Raji (cell line): ENCODE data around the gene THRB.

Source experiments
- POLR2A ChIP-seq: IDR thresholded peaks from 2 replicates; pipeline ENCODE4 v1.6.1; 2011; ENCODE audit warnings: low read depth, low read length, control low read depth; ENCODE audit not compliant: insufficient read depth

Gene THRB

DNA sequence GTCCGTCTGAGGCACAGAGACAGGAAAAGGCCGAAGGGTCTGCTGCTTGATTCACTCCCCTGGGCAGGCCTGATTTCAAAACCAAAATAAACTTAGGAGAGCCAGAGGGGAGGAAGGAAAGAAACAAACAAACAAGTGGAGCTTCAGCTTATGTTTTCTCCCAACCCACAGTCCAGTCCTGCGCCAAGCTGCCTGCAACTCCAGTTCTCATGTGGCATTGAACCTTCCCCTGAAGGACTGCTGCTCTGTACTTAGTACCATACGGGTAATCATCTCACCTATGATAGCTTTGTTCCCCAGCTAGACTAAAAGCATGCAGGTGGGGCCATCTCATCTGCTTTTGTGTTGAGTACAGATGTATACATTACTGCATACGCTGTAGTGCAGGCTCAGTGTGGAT is 236.4 kb downstream of the THRB start:
- TF ChIP-seq POLR2A, result no peak

DNA sequence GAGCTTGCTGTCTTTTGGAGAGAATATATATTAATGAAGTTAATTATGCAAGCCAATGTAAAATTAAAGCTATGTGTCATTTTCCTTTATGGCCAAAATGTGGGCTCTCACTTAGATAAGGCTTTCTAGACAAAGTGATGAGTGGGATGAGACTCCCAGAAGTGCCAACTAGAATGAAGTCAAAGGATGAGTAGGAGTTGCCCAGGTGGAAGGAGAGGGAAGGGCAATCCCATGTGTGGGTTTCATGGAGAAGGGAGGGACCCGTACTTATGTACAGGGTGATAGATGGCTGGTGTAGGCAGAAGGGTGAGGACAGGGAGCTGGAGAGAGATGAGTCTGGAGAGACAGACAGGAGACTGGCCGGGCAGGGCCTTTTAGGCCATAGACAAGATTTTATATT is 239.2 kb downstream of the THRB start:
- TF ChIP-seq POLR2A, result no peak

DNA sequence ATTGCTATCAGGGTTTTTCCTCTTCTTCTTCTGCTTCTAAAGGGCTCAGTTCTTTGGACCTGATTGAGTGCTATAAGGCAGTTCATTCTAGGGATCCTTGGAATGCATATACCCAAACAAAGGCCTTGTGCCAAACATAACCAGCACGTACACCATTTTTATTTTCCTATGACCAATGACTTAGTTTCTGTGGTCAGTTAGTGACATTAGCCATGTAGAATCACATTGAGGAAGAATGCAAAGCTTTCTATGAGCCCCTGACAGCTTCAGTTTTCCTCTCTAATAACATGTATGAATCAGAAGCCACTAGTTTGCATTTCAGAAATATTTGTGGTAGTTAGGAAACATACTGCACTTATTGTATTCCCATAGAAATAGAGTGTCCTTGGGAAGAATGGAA is 240.0 kb downstream of the THRB start:
- no peak for TF ChIP-seq POLR2A

DNA sequence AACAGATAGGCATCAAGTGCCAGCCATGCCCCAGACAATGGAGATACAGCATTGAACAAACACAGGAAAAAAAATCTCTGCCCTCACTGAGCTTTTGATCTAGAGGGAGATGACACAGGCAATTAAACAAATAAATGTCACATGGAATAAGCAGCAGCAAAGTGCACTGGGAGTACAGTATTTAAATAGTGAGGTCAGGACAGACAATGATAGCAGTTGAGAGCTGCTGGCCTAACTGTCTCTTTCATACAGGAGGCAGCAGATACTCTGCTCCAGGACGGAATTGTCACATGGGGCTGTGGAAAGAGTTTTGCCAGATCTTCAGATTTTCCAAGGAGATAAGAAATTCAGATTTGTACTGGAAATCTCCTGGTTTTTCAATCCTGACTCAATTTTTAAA is 241.3 kb downstream of the THRB start:
- TF ChIP-seq POLR2A, result no peak

DNA sequence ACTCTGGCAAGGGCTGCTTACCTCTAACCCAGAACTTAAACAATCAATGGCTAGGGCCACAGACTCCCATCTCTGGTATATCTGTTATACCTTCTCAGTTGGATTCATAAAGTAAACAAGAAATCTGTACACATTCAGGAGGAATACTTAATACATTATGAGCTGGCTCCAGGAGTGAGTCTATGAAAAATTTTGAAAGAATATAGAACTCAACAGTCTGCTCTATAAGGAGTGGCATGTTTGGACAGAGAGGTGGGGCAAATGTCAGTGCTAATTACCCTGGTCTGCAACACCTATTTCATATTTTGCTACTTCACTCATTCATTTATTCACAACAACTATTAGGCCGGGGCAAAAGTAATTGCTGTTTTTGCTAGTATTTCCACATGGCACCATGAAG is 245.1 kb downstream of the THRB start:
- no peak for TF ChIP-seq POLR2A

DNA sequence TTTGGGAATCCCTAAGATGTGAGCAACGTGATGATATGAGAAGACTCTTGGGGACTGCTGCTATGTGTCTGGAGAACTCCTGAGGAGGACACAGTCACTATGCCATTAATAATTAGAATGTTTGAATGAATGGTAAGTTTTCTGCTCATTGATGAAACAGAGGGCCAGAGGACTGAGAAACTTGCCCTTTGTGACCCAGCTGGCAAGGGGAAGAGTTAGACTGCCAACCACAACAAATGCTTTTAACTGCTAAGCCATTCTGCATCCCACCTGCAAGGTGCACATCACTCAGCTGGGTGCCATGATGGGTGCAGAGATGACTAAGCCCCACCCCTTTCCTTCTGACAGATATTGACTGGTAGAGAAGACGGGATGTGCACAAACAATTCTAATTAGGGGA is 249.6 kb downstream of the THRB start:
- TF ChIP-seq POLR2A, result no peak

DNA sequence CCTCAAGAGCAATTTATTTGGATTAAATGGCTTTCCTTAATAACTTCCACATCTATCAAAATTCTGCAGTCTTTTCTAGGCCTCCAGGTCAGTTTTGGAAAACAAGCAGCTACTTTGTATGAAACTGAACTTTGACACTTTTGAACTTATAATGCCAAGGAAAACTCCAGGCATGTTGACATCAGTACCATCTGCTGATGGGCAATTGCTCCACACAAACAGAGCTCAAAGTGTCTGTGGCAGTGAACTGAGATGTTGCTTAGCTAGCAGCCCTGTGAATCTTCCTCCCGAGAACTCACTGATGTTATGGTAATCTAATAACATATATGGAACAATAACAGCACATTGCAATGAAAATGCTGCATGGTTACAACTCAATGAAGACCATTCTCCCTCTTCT is 250.2 kb downstream of the THRB start:
- no peak for TF ChIP-seq POLR2A

DNA sequence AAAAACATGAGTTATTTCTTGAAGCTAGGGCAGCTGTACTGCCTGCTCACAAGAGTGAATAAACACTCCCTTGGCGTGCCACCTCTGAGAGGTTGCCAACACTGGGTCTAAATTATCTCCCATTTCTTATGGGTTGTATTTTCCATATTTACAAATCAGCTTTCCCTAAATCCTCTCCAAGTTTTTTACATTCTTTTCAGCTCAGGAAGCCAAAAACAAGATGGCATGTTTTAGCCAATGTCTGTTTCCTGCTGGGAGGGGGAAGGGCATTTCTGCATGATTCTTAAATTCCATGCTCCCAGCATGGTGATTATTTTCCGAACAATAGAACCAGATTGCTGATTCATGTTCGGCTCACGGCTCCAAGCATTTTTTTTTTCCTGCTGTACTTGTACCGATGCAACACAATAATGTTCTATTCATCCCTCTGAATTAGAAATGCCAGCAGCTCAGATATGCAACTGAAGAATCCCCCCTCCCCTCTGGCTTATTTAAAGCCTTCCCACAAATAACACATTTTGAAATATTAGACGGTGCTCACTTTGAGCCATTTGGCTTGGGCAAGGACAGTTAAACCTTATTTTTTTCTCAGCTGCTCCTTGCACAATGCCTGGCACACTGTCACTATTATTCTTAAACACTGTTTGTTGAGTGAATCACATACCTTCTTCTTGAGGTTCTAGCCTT is 252.5 kb downstream of the THRB start:
- no peak for TF ChIP-seq POLR2A

DNA sequence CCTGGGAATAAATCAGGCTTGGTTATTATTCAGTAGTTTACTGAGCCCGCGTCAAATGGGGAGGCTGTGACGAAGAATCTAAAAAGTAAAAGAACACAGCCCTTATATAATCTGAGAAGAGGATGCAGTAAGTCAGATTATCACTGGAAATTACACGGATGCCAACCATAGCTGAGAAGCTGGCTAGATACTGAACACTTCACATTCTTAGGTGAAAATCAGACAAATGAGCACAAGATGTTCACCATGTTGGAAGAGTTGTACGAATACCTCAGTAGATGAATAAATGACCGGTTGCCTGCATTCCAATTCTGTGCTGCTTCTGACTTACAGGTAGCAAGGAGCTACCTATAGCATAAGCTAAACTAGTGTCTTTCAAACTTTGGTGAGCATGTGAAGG is 254.3 kb downstream of the THRB start:
- no peak for TF ChIP-seq POLR2A

DNA sequence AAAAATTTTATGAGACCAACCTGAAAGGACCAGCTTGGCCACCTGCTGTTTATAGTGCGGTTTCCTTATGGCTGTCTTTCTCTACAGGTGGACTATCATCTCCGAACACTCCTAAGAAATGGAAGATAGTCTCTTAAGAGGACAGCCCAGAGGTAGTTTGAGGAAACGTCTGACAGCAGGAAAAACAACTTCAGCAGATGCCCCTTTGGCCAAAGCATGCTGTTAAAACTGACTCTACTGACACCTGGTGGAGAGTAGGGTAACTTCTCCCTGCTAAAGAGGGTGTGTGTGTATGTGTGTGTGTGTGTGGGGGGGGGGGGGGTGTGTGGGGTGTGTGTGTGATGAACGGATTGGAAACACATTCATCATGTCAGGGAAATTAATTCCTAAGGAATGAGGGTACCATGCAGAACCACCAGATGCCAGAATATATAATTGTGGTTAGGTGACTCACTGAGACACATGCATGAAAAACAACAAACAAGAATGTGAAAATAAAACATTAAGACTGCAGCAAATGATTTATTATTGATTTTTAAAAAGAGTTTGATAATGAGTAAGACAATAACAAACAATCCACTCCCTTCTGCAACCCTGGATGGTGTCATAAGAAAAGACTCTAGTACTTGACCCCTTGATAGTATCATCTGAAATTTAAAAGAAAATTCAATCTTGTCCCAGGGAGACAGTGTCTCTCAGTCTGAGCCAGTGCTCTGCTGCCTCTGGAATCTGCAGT is 256.5 kb downstream of the THRB start:
- TF ChIP-seq POLR2A, result no peak

DNA sequence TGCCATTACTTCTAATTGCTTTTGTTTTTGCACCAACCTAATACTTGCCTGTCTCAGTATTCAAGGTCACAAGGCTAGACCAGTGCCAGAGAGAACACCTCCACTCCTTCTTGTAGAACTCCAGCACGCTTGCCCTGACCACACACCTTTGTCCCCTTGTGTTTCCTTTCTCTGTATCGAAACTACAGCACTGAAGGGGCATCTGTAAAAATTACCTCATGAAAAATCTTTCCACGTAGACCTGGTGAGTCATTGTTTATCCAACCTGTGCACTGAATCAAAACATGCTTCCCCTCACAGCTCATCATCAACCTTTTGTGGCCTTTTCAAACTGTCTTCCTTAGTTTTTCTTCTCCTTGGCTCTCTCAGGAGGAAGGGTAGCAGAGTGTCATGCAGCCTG is 259.5 kb downstream of the THRB start:
- no peak for TF ChIP-seq POLR2A

DNA sequence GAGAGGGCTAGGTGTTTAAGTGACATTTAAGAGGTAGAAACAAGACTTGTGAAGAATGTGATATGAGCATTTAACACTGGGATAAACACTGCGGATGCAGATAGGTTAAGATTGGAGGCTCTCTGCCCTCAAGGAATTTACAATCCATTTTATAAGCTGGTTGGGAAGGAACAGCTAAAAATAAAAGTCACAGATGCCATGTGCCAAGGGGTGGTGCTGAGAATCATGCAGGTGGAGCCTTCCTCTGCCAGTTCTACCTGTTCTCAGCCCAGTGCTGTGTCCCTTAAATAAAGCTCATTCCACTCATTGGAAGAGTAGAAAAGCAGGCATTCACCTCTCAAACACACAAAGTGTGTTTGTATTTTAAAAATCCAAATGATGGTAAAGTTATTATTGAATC is 261.9 kb downstream of the THRB start:
- no peak for TF ChIP-seq POLR2A

DNA sequence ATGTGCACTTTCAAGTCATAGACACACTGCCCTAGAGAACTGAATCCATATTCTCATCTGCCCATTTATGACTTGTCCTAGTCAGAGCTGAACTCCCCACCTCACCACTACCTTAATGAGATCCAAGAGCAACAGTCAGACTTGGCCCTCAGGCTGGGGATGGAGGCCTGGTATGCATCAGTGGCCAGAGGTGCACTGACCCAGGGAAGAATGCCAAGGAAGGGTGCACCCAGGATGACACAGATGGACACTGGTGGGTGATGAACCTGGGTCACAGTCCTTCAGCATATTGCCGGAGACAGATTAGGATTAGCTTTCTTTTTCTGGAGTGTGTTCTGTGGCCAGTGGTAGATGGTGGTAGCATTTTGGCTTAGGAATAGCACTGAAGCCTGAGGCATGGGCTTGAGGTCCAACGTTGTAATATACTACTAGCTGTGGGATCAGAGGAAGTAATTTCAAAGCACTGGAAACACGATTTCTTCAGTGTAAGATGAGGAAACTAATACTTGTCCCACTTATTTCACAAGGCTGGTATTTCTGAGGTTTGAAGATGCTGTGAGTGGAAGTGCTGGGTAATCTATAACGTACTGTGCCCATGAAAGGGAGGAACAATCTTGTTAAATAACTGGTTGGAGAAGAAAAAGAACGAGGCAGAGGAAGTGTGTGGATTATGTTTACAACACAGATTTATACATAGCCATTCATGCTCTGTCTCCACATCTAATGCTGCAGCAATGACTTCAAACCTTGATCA is 265.0 kb downstream of the THRB start:
- no peak for TF ChIP-seq POLR2A

DNA sequence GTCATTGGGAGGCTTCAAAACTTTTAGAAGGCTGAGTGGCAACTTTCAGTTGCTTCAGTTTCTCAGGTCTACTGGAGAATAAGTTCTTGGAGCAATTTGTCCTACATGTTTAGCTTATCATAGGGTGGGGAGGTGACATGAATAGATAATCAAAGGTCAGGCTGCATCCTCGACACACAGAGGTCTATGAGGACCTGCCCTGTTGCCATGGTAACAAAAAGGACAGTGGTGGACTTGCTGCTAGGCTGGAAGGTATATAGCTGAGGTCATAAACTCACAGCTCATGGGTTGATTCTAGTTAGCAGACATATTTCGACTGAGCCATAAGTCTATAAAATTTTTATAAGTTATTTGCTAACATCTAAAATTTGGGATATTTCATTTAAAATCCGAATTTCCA is 267.0 kb downstream of the THRB start:
- no peak for TF ChIP-seq POLR2A

DNA sequence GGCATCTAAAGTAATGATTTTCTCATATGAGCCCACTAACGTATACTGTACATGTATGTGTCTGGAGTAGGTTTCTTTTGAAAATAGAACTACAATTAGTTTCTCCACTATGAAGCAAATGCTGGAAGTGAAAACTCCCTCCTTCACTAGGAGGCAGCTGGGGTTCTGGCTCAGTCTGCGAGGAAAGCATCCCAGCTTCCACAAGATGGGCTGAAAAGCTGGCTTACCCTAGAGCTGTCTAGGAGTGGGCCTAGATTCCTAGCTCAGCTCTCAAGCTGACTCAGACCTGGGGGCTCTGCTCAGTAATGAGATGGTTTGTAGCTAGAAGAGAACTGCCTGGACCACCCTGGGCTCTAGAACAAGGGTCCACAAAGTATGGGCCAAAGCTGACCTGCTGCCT is 268.3 kb downstream of the THRB start:
- TF ChIP-seq POLR2A, result no peak

DNA sequence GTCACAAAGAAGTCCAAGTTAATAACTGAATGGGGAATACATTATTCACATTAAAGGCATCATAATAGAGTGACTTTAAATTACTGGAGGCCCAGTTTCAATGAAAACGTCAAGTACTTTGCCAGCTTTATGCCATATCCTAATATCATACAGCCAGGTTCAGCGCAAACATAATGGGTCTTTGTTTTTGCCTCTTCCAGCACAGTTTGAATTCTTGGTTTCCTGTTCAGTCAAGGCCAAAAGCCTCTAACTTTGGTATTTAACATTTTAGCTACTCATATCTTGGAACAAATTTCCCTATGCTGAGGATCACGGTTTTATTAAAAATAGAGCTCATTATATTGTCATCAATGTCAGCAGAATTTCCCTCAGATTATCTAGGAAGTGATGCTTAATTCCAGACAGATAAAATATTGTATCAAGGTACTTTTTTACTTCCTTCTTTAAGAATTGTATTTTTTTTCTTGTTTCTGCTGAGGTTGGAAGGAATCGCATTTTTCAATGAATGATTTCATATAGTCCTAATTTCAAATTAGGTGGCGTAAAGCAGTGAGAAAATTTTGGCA is 269.2 kb downstream of the THRB start:
- no peak for TF ChIP-seq POLR2A
